Pulmonary artery endothelial cell (primary cell): ENCODE measurements around the gene FGB. TPM values are rescaled to one million over a fixed set of nuclear protein-coding genes. Genes with fewer than 3 reads are reported as not detected.

Source experiments
- DNase-seq: peaks from one replicate; pipeline ENCODE4 v3.0.0-alpha.2; 2011; ENCODE audit warnings: low read depth, low spot score
- total RNA-seq: library from RNA; depleted of rRNA; stranded (reverse); fragments of >200 nt; gene quantifications from 2 replicates; pipeline ENCODE4 v1.2.3, GENCODE V29; 2014

The FGB gene
- total RNA-seq, 1 donor from 2014 or later, result not detected

- DNase-seq, result no peak
These were observed 56.0 kb downstream of the FGB start for GRCh38 chr4:154618708-154619315.

- no peak for DNase-seq
These were observed 57.3 kb downstream of the FGB start for GRCh38 chr4:154620111-154620510.

Other genes starting within 250 kb of the FGB start
- 0.07 TPM in 1 of 2 replicates, not detected in the other for gene DCHS2, start 71.2 kb upstream of the FGB start, total RNA-seq
- gene PLRG1, start 12.6 kb upstream of the FGB start, total RNA-seq, result 93.1 and 130 TPM in 2 replicates
- not detected in 2 replicates for gene FGA, start 27.7 kb downstream of the FGB start, total RNA-seq
- gene FGG, start 49.6 kb downstream of the FGB start, total RNA-seq, result not detected in 2 replicates
- not detected in 2 replicates for gene LRAT, start 181.0 kb downstream of the FGB start, total RNA-seq
- gene RBM46, start 218.3 kb downstream of the FGB start, total RNA-seq, result not detected in 2 replicates